GM21825 (cell line): ENCODE data around the gene ORMDL2.
"Not testable (repeated sequence)": the region's sequence is repeated elsewhere in the genome, so short reads cannot be mapped to it uniquely, and the experiment has no call there.

Experiments
- ATAC-seq: cut with Tn5 transposase; IDR thresholded peaks from one replicate; pipeline ENCODE4 v1.9.1; 2021; ENCODE audit warnings: mild to moderate bottlenecking, moderate library complexity; ENCODE audit not compliant: unreplicated experiment

The ORMDL2 gene

DNA sequence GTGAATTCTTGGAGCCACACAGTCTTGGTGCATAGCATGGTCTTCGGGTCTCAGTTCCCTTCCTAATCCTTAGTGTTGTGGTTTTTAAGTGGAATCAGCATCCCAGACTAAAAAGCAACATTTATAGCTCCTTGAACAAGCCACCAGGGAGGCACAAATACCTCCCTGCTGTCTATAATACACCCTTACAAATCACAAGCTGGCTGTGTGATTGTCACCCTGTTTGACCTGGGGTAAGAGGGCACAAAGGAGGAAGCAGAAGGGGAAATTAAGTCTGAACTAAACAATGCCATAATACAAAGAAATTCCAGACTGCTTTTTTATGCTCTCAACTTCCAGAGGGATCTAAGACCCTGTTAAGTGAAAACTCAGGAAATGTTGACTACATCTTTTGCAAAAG lies 32.6 kb downstream of the ORMDL2 start:
- ATAC-seq: no peak

DNA sequence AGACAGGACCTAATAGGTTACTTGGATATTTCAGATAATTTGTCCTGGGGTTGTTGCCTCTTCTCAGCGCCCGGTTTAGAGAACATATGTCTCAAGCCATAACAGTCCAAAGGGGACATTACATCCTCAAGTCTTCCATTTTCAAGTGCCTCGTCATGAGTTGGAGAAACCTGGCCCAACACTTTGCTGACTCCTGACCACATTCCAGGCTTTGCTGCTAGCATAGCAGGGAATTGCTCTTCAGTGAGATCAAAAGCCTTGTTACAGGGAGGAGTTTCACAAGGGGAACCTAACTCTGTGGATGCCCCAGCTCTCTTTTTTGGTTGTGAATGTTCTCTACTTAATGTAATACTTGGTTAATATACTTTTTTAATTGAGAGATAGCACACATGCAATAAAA lies 33.1 kb downstream of the ORMDL2 start:
- no peak for ATAC-seq

DNA sequence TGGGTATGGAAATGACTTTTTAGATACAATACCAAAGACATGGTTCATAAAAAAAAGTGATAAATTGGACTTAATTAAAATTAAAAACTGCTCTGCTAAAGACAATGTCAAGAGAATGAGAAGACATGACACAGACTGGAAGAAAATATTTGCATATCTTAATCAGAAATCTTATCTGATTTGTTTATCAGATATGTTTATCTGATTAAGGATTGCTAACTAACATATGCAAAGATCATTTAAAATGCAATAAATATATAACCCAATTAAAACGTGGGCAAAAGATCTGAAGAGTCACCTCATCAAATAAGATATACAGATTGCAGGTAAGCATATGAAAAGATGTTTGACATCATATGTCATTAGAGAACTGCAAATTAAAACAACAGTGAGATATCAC lies 34.9 kb downstream of the ORMDL2 start:
- no peak for ATAC-seq

DNA sequence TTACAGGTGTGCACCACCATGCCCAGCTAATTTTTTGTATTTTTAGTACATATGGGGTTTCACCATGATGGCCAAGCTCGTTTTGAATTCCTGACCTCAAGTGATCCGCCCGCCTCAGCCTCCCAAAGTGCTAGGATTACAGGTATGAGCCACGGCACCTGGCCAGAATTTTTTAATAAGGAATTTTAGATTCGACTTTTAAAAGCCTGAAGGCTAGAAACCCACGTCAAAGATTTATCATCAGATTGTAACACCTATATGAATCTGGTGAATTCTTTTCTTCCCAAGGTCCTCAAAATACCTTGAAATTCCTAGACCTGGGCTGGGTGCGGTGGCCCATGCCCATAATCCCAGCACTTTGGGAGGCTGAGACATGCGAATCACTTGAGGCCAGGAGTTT lies 43.6 kb downstream of the ORMDL2 start:
- no peak for ATAC-seq

DNA sequence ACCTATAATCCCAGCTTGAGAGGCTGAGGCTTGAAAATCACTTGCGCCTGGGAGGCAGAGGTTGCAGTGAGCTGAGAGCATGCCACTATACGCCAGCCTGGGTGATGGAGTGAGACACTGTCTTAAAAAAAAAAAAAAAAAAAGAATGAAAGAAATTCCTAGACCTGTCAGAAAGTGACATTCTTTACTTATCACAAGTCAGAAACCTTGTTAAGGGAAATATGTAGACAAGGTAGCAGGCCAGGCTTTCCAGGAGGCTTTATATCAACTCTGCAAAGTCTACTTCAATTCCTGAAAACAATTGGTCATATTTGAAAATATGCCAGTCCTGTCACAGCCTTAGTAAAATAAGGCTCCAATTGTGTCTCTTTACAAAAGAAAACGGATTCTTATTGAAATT lies 44.0 kb downstream of the ORMDL2 start:
- no peak for ATAC-seq

DNA sequence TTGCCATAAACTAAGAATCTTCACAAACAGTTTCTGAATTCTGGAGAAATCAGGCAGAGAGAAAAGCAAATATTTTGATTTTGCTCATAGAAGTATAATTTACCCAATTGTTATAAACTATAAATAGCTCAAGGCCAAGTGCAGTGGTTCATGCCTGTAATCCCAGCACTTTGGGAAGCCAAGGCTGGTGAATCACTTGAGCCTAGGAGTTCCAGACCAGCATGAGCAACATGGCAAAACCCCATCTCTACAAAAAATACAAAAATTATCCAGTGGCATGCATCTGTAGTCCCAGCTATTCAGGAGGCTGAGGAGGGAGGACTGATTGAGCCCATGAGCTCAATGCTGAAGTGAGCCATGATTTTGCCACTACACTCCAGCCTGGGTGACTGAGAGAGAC lies 44.4 kb downstream of the ORMDL2 start:
- ATAC-seq: no peak

DNA sequence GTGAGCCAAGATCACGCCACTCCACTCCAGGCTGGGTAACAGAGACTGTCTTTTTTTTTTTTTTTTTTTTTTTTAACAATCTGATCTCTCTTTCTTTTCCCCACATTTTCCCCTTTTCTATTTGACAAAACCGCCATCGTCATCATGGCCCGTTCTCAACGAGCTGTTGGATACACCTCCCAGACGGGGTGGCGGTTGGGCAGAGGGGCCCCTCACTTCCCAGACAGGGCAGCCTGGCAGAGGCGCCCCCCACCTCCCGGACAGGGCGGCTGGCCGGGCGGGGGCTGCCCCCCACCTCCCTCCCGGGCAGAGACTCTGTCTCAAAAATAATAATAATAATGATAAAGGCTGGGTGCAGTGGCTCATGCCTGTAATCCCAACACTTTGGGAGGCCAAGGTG lies 45.1 kb downstream of the ORMDL2 start:
- ATAC-seq: not testable (repeated sequence)

DNA sequence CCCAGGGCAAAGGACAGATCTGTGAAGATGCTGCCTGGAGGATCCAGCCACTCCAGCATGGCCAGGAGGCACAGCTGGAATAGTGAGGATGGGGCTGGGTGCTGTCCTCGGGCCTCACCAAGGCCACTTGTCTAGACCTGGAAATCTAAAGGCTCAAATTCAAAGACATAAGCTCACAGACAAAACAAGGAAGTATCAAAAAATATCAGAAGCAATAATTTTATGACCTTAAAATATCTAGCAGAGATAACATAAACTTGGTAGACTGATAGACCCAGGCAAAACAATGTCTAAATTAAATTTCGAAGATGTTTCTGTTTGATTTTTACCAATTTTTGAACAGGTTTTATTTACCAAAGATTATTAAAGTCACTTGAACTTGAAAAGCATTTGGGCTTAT lies 47.5 kb downstream of the ORMDL2 start:
- ATAC-seq: no peak

DNA sequence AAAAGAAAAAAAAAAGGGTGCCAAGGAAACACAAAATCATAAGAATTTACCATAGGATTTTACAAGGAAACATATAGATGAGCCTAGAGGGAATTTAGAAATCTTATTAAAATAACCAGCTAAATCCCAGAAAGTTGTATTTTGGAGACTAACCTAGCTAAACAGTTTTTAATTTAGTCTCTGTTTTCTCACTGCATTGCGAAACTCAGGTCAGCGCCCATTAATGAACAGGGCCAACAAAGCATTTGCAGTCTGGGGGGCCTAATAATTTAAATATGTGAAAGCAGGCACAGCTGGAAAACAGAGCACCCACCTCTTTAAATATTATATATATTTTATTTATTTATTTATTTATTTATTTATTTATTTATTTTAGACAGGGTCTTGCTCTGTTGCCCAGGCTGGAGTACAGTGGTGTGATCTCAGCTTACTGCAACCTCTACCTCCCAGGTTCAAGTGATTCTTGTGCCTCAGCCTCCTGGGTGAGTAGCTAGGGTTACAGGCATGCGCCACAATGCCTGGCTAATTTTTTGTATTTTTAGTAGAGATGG lies 48.7 kb downstream of the ORMDL2 start:
- ATAC-seq: not testable (repeated sequence)
